GM18502 (cell line): ENCODE measurements around the gene S1PR4.
"Not testable (repeated sequence)": the region's sequence is repeated elsewhere in the genome, so short reads cannot be mapped to it uniquely, and the experiment has no call there.

Source experiments
- ATAC-seq: cut with Tn5 transposase; IDR thresholded peaks from one replicate; pipeline ENCODE4 v1.9.1; 2021; ENCODE audit warnings: mild to moderate bottlenecking; ENCODE audit not compliant: unreplicated experiment, poor library complexity

S1PR4 gene

GRCh38 chr19:3210347-3211017 lies 31.9 kb downstream of the S1PR4 start:
- no peak for ATAC-seq

DNA sequence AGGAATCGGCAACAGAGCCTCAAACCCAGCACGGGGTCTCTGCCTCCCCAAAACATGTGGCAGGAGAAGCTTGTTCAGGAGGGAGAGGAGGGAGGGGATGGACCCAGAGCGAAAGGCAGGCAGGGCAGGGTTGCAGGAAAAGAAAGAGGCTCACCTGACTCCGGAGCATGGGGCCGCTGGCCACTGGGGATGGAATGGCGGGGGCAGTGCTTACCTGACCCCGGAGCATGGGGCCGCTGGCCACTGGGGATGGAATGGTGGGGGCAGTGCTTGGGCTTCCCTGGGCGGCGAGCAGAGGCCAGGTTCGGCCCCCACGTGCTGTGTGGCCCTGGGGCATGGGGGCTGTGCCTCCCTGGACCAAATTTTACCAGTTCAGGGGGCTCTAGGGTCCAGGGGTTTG lies 32.6 kb downstream of the S1PR4 start:
- no peak for ATAC-seq

- no peak for ATAC-seq
Measured at GRCh38 chr19:3213159-3213558, 34.6 kb downstream of the S1PR4 start.

DNA sequence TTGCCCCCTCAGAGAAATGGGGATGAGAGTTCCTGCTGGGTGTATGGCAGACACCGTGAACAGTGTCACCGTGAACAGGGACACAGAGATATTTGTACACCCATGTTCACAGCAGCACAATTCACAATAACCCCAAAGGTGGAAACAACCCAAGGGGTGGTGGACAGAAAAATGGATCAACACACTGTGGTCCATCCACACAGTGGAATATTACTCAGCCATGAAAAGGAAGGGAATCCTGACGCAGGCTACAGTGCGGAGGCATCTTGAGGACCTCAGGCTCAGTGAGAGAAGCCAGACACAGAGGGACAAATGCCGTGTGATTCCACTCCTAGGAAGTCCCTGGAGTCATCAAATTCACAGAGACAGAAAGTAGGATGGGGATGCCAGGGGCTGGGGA lies 38.3 kb downstream of the S1PR4 start:
- no peak for ATAC-seq

- ATAC-seq: no peak
Measured at GRCh38 chr19:3220576-3220975, 42.0 kb downstream of the S1PR4 start.

DNA sequence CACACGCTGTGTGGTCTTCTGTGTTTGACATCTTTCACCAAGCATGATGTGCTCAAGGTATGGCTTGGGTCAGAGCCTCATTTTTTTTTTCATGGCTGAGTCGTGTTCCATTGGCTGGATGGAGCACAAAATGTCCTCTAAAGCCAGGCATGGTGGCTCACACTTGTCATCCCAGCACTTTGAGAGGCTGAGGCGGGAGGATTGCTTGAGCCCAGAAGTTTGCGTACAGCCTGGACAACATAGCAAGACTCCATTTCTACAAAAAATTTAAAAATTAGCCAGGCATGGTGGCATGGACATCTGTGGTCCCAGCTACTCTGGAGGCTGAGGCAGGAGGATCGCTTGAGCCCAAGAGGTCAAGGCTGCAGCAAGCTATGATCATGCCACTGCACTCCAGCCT lies 43.0 kb downstream of the S1PR4 start:
- ATAC-seq: not testable (repeated sequence)

- ATAC-seq: no peak
Measured at GRCh38 chr19:3222709-3223108, 44.1 kb downstream of the S1PR4 start.

DNA sequence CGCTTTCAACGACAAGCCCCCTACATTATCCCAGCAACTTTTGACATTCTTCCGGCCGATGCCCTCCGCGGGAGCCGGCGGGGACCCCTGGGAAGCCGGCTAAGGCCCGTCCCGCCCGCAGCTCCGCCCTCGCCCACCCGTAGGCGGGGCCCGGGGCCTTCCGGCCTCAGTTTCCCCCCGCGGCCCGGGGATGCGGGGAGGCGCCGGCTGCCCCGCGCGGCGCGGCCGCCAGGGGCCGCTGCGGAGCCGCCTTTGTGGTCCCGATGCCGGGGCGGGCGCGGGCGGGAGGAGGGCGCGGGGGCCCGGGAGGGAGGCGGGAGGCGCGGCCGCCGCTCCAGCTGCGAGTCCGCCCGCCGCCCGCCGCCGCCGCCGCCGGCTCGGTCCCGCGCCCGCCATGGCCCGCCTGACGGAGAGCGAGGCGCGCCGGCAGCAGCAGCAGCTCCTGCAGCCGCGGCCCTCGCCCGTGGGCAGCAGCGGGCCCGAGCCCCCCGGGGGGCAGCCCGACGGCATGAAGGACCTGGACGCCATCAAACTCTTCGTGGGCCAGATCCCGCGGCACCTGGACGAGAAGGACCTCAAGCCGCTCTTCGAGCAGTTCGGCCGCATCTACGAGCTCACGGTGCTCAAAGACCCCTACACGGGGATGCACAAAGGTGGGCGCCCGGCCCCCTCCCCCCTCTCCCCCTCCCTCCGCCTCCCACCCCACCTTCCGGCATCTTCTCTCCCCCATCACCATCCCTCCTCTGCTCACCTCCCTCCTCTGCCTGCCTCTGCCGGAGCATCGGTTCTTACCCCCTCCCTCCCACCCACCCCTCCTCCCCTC lies 46.0 kb downstream of the S1PR4 start, which contains the start of gene CELF5:
Gene CELF5, plus strand, starts transcription at position 316 of the 823 bp plus-strand sequence. Its CDS starts 79 bp downstream, at position 395.
- ATAC-seq: no peak

- ATAC-seq: no peak
Measured at GRCh38 chr19:3225169-3225485, 46.6 kb downstream of the S1PR4 start.

DNA sequence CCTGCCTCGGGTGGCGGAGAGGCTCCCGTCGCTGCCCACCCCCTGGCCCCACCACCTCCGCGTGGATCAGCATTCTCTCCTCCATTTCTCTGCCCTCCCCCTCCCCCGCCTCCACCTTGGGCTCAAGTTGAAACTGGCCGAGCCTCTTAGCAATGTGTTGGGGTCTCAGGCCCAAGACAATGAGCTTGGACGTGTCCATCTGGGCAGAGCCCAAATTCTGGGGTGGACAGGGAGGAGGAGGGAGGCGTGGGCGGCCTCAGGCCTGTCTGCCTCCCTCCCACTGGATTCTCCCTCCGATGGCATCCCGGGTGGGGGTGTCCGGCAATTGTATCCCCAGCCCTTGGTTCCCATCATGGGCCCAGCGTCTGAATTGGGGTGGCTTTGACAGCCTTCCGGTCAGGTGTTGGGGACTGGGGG lies 47.1 kb downstream of the S1PR4 start:
- no peak for ATAC-seq

- no peak for ATAC-seq
Measured at GRCh38 chr19:3227054-3227626, 48.6 kb downstream of the S1PR4 start.

DNA sequence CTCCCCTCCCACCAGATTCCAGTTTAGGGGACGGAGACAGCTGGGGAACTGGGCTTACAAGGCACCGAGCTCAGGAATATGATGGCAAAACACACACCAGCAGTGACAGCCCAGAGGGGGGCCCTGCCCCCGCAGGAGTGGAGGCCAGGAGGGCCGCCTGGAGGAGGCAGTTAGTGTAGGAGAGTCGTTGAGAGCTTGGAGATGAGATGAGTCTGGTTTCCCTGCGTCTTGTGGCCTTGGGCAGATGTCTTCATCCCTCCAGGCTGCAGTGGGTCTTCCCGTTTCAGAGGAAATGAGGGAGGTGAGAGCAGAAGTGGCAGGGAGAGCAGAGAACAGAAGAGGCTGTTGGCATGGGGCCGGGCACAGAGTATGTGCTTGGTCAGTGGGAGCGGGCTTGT lies 50.8 kb downstream of the S1PR4 start:
- ATAC-seq: no peak
